Superior temporal gyrus (tissue), 1 donor: ENCODE data around the gene NF1.

Source experiments
- DNase-seq: peaks from one replicate; pipeline ENCODE4 v3.0.0-alpha.2; 2016; ENCODE audit errors: extremely low spot score

The NF1 gene

DNA sequence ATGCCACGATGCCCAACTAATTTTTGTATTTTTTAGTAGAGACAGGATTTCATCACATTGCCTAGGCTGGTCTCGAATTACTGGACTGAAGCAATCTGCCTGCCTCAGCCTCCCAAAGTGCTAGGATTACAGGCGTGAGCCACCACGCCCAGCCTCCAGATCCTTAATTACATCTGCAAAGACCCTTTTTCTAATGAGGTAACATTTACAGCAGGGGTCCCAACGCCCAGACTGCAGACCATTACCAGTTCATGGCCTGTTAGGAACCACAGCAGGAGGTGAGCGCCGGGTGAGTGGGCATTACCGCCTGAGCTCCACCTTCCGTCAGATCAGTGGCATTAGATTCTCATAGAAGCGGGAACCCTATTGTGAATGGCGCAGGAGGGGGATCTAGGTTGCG lies 292.7 kb downstream of the NF1 start:
- no peak for DNase-seq

GRCh38 chr17:31388351-31388750 lies 293.6 kb downstream of the NF1 start:
- no peak for DNase-seq

- DNase-seq = peak; percentile 76
Measured at GRCh38 chr17:31388770-31389656, 294.2 kb downstream of the NF1 start.

GRCh38 chr17:31389657-31390381 lies 295.0 kb downstream of the NF1 start:
- no peak for DNase-seq

- DNase-seq = peak; percentile 13
Measured at GRCh38 chr17:31390426-31390747, 295.6 kb downstream of the NF1 start.

DNA sequence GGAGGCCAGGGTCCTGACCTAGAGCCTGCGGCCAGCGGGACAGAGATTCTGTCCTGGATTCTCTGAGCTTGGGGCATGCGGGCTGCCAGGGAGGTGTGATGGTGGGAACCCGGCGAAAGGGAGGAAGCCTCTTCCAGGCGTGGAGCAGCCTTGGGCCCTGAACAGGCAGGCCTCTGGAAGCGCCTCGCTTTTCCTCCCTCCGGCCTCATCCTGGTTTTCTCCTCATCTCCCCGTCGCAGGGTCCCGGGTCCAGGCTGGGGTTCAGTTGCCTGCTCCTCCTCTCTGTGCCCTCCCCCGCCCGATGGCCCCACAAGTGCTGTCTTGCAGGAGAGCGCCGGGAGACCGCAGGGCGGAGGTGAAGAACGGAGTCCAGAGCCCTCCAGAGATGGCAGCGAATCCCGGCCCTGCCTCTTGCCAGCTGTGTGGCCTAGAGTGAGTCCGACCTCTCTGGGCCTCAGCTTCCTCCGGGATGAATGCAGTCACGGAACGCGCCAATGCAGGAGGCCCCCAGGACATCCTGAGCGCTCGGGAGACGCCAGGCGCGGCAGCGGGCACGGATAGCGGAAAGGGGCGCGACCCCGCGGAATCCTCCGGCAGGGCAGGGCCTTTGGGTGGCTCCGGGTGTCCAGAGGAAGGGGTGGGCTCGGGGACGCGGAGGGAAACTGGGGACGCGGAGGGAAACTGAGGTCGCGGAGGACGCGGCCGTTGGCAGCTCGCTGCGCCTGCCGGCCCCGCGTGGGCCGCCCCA lies 296.1 kb downstream of the NF1 start:
- peak; percentile 20 for DNase-seq

DNA sequence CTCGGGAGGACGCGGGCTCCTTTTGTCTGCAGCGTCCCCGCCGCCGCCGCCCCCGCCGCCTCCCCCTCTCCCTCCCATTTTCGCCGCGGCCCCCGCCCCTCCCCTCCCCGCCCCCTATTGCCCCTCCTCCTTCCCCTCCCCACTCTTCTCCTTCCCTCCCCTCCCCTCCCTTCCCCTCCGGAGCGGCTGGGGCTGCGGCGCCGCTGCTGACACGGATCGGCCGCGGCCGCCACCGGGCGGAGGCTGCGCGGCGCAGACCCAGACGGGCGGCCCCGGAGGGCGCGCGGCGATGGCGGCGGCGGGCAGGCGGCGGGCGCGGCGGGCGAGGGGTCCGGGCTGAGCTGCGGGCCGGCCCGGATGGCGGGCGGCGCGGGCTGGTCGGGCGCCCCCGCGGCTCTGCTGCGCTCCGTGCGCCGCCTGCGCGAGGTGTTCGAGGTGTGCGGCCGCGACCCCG lies 296.7 kb downstream of the NF1 start, which contains the start of gene RAB11FIP4:
Gene RAB11FIP4, plus strand, starts transcription at position 180 of the 454 bp plus-strand sequence. Its CDS starts 178 bp downstream, at position 358.
- peak; percentile 17 for DNase-seq

DNA sequence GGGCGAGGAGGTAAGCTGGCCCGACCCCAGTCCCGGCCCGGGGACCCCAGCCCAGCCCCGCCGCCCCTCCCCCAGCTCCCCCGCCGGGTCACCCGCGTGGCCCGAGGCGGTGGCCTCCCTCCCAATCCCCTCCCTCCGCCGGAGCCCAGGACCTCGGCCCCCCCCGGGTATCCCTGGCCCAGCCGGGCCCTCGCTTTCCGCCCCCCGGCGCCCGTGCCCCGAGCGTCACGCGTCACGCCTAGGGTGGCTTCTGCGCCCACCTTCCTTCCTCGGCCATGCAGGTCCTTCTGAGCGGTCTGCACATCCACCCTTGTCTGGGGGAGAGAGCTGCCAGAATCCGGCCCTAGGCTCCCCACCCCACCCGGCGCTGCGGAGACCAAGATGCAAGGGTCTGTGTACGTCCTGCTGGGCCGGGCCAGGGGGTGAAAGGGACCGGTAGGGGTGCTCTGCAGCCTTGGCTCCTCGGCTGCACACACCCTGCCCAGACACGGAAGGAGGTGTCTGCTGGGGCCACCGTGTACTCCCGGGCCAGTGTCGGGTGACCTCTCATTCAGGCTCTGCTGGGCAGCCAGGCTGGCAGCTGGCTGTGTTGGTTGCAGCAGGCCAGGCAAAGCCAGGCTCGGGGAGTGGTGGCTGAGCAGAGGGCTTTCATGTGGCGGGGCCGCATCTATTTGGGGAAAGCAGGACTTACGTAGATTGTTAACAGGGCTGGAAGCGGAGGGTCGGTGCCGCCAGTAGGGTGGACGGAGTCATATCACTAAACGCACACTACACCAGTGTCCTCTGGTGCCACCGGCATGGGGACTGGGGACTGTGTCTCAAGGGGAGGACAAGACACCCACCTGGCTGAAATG lies 297.5 kb downstream of the NF1 start:
- DNase-seq = peak; percentile 60

DNA sequence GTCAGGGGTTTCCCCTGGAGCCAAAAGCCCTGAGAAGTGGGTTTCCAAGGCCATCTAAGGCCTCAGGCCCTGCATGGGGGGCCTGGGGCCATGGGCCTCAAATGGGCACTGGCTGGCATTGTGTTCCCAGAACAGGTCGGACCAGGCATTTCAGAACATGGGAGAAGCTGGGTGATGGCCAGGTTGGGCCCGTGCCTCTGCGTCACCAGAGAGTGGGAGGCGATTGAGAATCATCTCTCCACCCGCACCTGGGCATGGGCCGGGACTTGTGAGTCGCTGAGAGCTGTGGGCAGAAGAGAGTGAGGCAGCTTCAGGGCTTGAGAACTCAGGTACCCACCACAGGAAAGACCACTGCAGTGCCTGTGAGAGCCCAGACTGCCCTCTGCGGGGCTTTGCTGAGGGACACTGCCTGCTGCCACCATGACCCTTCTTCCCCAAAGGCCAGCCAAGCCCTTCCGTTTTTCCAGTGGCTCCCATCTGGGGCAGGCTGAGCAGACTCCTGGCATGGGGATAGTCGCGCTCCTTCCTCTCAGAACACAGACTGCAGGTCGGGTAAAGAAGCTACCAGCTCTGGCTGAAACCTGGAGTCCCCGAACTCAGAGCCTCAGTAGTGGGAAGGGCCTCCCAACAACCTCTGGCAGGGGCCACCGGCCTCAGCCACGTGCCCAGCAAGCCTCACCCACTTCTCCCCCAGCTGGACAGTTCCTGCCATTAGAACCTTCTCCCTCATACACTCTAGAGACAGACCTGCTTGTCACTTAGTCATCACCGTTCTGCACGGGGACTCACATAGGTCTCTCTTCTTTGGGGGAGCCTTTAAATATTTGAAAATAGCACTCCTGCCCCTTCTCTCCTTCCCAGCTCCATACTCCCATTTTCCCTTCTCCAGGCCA lies 298.3 kb downstream of the NF1 start:
- peak; percentile 39 for DNase-seq

DNA sequence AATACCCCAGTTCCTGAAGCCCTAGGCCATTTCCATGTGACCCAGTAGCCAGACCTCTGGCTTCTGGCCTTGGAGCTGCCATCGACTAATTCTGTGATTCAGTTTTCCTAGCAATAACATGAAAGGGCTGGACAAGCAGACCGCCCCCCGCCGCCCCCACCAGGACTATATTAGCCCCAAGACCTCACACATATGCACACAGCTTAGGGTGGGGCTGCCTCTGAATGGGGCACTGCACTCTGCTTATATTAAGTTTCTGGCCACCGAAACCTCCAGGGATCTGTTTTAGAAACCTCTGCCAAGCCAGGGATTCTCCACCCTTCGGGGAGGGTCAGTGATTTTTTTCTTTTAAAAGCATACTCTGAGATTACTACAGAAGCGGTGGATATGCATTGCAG lies 299.0 kb downstream of the NF1 start:
- no peak for DNase-seq

GRCh38 chr17:31394544-31394943 lies 299.8 kb downstream of the NF1 start:
- peak; percentile 72 for DNase-seq

- no peak for DNase-seq
Measured at GRCh38 chr17:31397256-31397939, 302.6 kb downstream of the NF1 start.

DNA sequence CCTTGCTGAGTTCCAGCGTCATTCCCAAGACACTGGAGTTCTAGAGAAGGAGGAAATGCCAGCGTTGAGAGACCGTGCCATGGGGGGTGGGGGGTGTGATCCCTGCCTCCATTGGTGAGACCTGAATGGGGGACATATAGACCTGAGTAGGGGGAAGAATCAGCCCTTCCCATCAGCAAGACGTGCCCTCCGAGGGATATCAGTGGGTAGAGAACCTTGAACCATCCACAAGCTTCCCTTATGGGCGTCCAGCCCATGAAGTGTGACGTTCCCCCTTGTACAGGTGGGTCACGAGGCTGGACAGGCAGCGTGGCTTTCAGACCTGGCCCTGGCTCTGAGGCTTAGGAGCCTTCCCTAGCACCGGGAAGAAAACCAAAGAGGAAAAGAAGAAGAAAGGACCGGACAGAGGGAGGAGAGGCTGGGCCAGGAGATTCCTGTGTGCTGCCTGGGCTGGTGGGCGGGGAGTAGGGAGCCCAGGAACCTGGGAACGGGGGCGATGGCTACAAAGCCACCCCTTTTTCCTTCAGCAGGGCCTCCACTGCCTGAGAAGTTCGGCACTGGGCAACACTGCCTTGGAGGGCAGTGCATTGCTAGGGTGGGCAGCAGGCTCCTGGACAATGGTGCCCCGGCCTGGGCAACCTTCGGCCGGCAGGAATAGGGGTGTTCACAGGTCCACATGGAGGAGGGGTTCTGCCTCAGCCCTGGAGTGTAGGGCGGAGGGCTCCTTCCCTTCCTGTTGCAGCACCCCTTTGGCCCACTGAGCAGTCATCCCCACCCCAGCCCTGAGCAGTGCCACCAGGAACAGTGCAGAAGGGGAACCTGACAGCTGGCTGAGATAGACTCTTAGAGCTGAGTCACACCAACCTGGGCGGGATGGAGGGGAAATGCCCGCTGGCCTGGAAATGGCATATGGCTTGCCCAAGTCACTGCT lies 303.9 kb downstream of the NF1 start:
- no peak for DNase-seq

DNA sequence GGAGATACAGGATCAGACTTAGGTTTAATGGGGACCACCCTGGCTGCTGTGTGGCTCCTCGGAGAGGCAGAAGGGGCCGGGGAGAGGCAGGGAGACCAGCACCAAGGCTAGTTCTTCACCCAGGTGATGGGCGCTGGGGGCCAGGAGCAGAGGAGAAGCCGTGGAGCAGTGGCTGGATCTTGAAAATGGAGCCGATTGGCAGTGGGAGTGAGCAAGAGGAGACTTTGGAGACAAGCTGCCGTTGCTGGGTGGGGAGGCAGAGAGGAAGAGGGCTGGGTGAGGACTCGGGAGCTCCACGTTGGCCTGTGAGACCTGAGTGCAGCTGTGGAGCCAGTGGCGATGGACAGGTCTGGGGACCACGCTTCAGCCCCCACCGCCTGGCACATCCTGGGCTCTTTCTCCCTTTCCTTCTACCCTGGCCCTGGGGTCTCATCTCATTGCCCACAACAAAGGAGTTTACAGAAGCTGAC lies 305.7 kb downstream of the NF1 start:
- no peak for DNase-seq

- peak; percentile 8 for DNase-seq
Measured at GRCh38 chr17:31401456-31402254, 306.9 kb downstream of the NF1 start.

GRCh38 chr17:31404028-31404949 lies 309.5 kb downstream of the NF1 start:
- DNase-seq = no peak
